Stimulated activated CD8-positive, alpha-beta memory T cell treated with anti-CD3 and anti-CD28 coated beads, Interleukin-4, amount 100 ng/mL, for 4 hours (primary cell): Measurements from ENCODE around the gene FCF1.
A peak's percentile ranks its signal among the peaks of the same experiment; 100 is the strongest.

Experiments used
- DNase-seq, 2 donors: peaks; one replicate each; pipeline ENCODE4 v3.0.0-alpha.2; 2020; ENCODE audit warnings: low read depth in 2 of 2, low spot score in 1 of 2

Gene FCF1, protein sequence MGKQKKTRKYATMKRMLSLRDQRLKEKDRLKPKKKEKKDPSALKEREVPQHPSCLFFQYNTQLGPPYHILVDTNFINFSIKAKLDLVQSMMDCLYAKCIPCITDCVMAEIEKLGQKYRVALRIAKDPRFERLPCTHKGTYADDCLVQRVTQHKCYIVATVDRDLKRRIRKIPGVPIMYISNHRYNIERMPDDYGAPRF

DNA sequence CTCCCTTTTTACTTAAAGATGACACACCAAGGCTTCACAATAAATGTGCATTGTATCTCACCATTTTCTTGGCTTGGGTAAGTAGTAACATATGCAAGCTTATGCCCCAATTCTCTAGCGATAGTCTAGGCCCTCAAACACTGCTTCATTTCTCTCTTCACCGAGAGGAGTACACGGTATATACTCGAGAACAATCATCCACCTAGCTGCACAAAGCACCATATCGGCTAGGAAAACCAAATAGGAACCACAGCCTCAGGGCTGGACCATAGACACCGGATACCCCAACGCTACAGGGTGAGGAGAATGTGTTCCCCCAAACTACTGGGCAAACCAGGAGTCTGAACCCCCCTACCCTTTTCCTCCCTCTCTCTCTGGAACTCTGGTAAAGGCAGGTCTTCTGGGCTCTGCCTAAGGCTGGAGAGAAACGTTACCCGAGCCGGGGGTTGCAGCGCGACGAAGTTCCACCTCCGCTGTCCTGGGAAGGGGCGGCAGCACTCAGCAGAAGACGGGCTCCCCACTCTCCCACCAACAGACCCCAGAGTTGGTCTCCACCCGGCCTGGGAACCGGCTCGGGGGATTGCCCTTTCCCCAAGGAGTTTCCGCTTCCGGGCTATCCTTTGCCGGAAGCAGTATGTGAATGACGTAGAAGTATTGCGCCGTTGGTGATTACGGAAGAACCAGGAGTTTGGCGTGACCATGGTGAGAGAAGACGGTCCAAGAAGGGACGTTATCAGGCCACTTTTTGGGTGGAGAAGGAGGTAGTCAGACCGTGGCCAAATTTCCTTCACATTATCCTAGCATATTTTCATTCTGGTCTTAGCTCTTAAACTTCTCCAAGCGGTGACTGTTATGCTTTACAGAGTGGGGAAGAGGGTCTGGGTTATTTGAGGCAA is at the start of gene FCF1, which contains the start of gene AREL1:
Gene FCF1, plus strand, starts transcription at position 646 of the 896 bp plus-strand sequence. Its CDS starts 54 bp downstream, at position 700.
Gene AREL1, minus strand, starts transcription at position 582 of the 896 bp plus-strand sequence. CDS start 27,465 bp downstream, outside the sequence.
- peak; percentile 61 to 65 for DNase-seq

DNA sequence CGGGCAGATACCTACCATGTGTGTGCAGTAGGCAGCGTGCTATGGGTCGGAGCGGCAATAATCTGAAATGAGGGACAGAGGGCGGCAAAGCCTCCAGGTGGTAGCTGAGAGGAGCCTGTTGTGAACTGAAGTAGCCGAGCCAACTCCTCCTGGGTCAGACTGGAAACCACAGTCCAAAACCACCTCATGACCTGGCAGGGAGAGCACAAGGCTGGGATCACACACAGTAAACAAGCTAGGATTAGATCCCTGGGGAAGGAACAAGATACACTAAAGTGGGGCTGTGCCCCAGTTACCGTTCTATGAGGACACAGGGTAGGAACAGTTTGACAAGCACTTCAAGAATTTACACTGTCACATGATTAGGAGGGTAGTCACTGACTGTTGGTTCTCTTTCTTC is 49.1 kb upstream of the FCF1 start:
- no peak for DNase-seq

DNA sequence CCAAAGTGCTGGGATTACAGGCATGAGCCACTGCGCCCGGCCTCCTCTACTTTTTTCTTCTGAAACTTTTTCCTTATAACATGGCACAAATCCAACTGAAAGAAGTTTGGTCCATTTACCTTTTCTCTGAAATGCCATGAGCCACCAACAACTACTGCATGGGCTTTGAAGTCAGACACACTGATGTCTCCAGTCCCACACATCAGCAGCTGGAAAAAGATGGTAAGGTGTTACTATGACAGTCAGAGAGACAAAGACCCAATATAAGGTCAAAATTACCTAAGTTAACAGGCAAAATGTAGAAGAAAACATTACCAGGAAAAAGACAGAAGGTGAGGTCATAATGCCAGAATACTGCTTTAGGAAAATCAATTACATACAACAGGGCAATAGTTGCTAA is 48.2 kb upstream of the FCF1 start:
- DNase-seq: no peak

DNA sequence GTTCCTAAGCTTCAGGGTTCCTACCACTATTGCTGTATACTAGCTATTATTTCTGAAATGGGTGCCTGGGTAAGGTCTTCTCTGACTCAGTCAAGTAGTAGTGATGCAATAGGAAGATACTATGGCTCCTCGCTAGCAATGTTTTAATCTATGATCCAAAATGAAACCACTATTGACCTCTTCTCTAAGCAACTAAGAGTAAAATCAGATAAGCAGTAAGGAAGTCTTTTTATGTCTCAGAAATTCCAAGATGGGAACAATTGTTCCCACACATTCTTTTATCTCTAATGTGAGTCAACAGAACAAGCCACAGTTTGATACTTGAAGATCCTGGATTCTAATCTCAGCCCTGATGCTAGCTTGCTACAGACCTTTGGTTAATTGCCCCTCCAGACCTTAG is 45.2 kb upstream of the FCF1 start:
- no peak for DNase-seq

DNA sequence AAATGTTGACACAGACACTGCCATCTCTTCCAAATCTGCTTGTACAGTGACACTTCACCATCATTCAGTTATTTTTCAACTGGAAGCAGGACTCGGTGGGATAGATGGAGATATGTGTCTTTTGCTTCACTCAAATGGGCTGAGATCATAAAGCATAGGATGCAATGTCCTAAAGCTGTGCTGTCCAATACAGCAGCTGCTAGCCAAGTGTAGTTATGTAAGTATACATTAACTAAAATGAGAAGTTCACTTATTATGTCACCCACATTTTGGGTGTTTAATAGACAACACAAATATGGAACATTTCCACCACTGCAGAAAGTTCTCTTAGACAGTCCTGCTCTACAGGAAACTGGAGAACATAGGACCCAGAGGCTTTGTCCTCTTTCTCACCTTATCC is 43.7 kb upstream of the FCF1 start:
- no peak for DNase-seq

DNA sequence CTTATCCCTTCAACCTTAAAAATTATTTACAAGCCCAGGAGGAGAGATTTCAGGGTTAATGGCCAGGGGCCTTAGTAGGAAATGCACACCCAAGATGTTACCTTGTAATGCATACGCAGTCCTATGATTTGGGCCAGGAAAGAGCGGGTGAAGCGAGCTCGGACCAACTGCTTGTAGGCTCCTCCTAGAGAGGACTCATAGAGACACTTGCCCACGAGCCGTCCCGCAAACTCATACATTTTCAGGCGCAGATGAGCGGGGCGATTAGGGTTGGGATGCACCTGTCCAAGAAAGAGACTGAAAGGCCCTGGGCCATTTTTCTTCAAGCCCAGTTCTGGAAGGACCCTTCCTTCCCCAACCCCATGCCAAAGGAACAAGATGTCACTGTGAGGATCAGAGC is 43.1 kb upstream of the FCF1 start:
- DNase-seq: no peak

DNA sequence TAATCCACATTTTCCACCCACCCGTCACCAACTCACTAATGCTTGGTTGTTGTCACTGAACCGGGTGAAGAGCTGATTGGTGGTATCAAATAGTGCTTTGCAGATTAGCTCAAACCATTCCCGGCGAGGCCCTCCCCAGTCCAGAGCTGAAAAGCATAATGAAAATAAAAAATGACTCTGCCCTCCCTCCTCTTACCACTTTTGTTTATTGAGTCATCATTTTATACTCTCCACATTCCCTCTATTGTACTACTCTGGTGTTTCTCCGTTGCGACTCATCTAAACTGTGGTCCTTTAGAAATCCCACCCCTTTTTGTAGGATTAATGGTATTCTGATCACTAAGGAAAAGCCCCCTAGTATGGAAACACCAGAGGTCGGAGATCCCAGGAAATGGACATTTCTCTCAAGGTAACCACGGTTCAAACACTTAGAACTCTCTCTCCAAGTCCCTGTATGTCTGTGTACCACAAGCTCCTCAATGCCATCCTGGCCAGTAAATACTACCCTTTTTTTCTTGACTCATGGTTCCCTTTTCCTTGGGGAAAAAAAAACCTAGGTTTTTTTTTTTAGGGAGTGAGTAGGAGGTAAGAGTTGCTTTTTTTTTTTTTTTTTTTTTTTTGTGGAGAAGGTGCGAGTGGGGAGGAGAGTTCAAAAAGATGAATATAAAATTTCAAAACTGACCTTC is 42.1 kb upstream of the FCF1 start:
- DNase-seq: no peak

DNA sequence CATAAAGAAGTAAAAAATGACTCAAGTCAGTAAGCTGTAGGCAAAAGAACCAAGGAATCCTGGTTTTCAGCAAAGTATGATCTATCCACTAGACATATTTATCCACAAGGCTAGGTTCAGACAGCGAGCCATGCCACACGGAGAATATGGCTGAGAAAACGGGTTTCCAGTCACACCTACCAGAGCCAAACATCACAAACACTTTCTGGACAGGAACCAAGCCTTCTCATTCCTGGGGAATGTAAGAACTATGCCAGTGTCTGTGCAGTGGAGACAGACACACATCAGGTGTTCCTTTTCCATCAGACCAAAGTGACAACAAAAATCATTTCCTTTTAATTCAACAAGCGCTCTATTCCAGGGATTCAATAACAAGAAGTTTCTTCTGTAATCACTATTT is 41.2 kb upstream of the FCF1 start:
- DNase-seq: no peak

DNA sequence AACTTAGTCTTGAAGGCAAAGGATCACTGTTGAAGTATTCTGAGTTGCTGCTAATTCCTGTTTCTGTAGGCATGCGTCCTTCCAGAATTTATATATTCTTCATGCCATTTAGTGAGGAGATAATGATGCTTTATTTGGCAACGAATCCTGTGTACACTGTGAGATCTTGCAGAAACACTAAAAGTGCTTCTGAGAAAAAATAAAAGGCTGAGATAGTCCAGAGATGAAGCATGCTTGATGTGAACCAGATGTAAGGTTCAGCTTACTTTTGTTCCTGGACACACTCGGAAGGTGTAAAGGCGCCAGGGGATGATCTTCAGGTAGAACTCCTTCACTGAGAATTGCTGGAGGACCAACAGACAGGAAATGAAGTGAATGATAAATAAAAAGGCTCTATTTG is 39.2 kb upstream of the FCF1 start:
- DNase-seq: no peak

DNA sequence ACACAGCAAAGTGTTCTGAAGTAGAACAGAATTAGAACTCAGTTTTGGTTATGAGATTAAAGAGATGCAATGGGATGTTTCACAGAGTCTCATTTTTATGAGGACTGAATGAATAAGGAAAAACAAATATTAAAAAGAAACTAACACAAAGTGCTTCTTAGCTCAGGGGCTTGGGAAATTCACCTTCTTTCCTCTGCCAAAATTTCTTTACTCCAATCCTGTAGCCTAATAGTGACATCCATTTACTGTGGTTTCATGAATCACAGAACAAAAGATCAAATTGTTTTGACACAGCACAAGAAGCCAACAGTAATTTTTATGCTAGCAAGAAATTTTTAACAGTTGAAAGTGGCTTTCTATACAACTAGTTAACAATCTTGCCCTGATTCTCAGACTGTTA is 37.7 kb upstream of the FCF1 start:
- no peak for DNase-seq

DNA sequence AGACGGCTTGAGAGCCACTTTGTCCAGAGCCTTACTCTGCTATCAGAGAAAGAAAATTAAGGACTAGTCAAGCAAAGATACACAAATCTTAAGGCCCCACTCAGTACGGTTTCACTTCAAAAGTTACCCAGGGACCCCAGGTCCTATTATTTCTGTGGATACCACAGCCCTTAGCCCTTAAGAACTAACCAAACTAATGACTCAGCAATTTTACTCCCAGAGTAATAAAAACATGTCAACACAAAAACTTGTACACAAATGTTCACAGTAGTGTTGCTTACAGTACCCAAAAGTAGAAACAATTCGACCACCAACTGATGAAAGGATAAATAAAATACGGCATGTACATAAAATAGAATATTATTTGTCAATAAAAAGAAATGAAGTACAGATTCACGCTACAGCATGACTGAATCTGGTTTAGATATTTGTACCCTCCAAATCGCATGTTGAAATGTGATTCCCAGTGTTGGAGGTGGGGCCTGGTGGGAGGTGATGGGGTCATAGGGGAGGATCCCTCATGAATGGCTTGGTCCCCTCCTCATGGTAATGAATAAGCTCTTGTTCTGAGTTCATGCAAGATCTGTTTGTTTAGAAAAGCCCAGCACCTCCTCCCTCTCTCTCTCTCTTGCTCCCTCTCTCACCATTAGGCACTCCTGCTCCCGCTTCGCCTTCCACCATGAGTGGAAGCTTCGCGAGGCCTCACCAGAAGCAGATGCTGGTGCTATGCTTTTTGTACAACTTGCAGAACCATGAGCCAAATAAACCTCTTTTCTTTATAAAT is 30.6 kb upstream of the FCF1 start:
- DNase-seq: no peak

DNA sequence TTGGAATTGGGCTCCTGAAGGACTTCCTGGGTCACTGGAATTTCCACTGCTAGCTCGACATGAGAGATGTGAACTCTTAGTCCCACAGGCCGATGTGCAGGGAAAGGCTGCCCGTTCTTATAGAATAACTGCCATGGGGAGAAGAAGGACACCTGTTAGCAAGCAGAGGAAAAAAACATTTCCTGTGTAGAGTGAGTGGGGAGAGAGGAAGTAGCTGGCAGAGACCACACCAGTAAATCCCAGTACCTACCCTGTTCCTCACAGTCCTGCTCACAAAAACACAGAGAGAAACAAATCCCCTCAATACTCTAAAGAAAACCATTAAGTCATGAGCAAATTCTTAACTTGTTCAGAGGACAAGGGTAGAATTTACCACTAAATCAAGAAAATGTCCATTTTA is 29.5 kb upstream of the FCF1 start:
- DNase-seq: no peak

DNA sequence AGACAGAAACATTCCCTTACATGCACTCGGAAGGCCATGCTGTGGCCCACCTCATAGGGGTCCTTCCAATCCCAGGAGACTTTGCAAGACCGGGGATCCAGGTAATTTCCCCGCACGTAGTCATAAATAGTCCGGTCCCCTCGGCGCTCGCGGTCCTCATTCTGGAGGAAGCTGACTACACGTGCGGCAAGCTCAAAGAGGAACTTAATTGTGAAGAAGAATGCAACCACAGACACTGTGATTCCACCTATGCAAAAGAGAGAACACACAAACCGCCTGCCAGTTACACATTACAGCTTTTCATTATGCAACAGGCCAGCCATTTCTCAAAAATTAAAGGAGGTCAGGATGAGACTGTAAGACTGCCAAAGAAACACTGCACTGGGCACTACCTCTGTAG is 28.5 kb upstream of the FCF1 start:
- DNase-seq: no peak

DNA sequence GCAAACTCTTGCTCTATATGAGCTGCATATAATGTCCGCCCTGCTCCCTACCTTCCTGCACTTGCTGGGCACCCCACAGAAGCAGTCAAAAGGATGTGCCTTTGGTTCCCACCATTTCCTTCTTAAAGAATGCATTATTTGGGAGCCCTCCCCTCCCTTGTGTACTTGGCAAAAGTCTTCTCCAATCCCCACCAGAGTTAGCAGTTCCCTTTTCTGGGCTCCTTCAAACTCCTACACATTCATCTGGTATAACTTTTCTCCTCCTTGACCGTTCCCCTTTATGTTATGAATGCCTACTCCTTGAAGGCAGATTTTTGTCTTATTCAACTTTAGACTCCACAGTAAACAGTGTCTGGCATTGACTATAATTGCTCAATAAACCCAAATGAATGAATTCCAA is 27.9 kb upstream of the FCF1 start:
- no peak for DNase-seq

DNA sequence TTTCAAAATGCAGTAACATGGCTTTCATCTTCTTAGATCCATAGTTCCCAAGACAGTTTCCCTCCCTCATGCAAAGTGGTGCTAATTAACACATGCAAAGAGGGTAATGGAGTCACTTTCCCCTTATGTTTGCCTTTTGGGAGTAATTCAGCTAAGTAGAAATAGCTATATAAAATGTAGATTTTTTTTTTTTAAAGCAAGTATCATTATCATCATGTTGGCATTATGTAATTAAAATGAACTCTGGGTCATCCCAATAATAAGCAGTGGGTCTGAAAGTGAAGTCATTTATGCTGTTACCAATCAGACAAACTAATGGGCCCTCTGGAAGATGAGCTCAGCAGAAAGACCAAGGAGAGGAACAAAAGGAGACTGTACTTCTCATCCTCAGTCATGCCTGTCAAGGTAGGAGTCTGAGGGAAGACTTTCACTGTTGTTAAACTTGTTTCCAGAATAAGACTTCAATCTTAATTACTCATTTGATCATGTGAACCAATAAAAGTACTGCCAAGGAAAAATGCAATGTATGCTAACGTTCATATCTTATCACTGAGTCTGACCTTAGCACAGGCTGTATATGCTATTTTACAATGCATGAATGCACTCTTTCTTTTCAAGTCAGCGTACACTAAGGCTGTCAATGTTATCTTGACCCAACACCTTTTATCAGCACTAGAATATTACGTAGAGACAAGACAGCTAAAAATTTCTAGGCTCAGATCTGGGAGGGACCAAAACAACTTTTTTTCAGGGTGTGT is 26.8 kb upstream of the FCF1 start:
- DNase-seq: no peak

DNA sequence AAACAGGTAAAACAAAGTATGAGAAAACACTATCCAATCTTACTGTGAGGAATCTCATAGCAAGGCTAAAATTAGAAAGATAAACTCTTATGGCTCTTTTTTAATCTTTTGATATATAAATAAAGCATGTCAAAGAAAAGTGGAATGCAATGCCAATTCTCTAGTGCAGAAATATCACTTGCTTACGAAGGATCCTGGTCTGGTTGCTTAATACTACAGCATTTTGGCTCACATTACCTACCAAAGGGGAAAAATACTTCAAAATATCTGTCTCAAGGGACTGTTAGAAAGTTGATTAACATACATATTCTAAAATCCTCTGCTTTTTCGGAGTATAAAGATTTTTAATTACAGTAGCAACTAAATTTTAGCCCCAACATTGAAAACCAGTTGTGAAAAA is 21.5 kb upstream of the FCF1 start:
- DNase-seq: no peak

DNA sequence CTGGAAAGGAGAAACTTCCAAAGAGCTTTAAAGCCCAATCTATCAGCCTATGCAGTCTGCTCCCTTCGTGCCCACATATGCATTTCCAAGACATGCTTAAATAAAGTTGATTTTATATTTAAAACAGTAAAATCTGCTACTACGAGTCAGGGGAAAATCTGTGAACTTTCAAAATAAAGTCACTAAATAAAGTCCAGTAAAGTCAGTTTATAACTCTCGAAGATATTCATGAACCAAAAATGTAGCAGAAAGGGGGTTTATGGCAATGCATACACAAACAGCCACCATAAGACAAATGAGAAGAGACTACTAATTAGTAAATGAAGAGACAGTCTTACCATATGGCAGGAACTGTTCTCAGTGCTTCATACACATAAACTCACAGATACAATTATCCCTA is 19.8 kb upstream of the FCF1 start:
- no peak for DNase-seq

DNA sequence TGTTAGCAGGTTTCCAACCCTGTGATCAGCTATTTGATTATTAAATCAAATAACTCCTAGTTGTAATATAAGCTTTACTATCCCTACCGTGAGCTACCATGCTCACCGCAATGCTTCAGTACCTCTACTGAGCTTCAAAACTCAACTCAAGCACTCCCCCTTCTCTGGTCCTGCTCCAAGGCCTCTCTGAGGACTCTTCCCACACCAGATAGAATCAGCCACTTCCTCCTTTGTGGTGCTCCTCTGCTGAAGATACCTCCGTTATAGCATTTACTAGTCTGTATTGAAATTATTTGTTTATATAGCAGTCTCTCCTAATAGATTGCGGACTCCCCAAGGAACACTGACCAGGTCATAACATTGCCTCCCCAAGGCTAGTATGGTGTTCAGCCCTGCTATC is 17.5 kb upstream of the FCF1 start:
- no peak for DNase-seq

DNA sequence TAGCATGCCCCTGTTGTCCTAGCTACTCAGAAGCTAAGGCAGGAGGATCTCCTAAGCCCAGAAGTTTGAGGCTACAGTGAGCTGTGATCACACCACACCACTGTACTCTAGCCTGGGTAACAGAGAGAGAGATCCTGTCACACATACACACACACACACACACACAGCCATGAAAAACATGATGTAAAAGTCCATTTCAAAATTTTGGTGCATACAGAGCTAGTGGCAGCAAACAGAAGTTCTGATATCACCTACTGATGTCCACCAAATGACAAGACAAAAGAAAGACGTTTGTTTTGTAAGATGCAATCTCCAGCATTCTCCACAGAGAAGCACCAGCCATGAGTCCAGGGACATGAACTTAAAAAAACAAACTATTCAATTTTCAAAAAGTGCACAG is 15.9 kb upstream of the FCF1 start:
- DNase-seq: no peak

DNA sequence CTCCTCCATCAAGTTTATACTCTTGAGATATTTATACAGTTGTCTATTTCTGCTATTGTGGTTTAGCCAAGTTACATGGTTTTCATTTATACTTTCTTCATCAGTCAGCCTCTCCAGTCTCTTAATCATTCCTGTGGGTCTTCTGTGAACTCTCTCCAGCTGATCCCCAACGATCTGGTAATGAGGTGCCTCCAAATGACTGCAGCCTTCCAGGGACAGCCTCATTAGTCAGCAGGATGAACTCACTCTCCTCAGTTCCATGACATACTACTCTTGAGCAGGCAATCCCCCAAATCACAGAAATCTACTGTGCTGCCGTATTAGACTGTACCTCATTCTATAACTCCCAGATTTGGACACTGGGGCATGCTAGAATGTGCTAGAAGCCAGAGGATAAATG is 15.4 kb upstream of the FCF1 start:
- no peak for DNase-seq

DNA sequence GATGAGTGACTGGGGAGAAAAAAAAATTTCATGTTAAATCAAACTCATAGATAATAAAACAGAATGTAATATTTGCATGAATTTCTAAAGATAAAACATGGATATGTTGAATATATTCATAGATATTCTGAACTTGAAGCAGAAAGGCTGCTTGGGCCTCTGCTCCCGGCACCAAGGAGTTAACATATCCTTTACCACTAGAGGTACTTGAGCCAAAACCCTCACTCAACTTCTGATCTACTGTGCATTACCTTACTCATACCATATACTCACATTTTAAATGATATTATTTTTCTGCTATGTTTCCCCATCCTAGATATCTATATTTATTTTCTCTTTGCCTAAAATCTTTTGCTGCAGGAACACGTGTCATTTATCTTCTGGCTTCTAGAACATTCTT is 15.0 kb upstream of the FCF1 start:
- no peak for DNase-seq
